MG63 (cell line): ENCODE results near the gene LRPPRC. TPM values are rescaled to one million over a fixed set of nuclear protein-coding genes. Genes with fewer than 3 reads are reported as not detected.
A peak's percentile ranks its signal among the peaks of the same experiment; 100 is the strongest.

Experiments used
- DNase-seq: peaks from one replicate; pipeline ENCODE4 v3.0.0-alpha.2; 2020
- H3K27me3 ChIP-seq: fragments of 250-450 bp; sonication (Bioruptor Pico); 2 replicates; pipeline ENCODE4 v1.5.1; 2020; ENCODE audit warnings: mild to moderate bottlenecking, moderate library complexity
- H3K36me3 ChIP-seq: fragments of 250-450 bp; sonication (Bioruptor Pico); 2 replicates; pipeline ENCODE4 v1.5.1; 2020; ENCODE audit warnings: mild to moderate bottlenecking, moderate library complexity
- H3K4me3 ChIP-seq: fragments of 250-450 bp; sonication (Bioruptor Pico); 2 replicates; pipeline ENCODE4 v1.5.1; 2020; ENCODE audit warnings: mild to moderate bottlenecking, moderate library complexity
- H3K9me3 ChIP-seq: fragments of 250-450 bp; sonication (Bioruptor Pico); 2 replicates; pipeline ENCODE4 v1.5.1; 2020; ENCODE audit warnings: mild to moderate bottlenecking, moderate library complexity
- total RNA-seq: library from RNA; depleted of rRNA; stranded (reverse); fragments of >200 nt; shearing (Covaris generic); gene quantifications from 2 replicates; pipeline ENCODE4 v1.2.3, GENCODE V29; 2014; ENCODE audit warnings: low replicate concordance

The LRPPRC gene
- total RNA-seq, 1 experiment from 2014 or later: 105 TPM

- Histone ChIP-seq H3K36me3 (peaks cover 87% of the 10 kb centered on the region), H3K4me3 (no peak overlapping the region), H3K9me3 (no peaks in the 10 kb centered on the region), H3K27me3 (no peaks in the 10 kb centered on the region)
- no peak for DNase-seq
Measured at GRCh38 chr2:43896906-43897305, 98.9 kb downstream of the LRPPRC start.

GRCh38 chr2:43894743-43895142 lies 101.0 kb downstream of the LRPPRC start:
- H3K27me3 ChIP-seq: no peaks in the 10 kb centered on the region
- DNase-seq: no peak
- H3K4me3 ChIP-seq: no peak overlapping the region
- peaks cover 91% of the 10 kb centered on the region for H3K36me3 ChIP-seq
- no peaks in the 10 kb centered on the region for H3K9me3 ChIP-seq

GRCh38 chr2:43890855-43891254 lies 104.9 kb downstream of the LRPPRC start:
- Histone ChIP-seq H3K4me3 (no peak overlapping the region), H3K27me3 (no peaks in the 10 kb centered on the region), H3K36me3 (peaks cover 86% of the 10 kb centered on the region), H3K9me3 (no peaks in the 10 kb centered on the region)
- DNase-seq: no peak

GRCh38 chr2:43889416-43889815 lies 106.4 kb downstream of the LRPPRC start:
- peaks cover 80% of the 10 kb centered on the region for H3K36me3 ChIP-seq

GRCh38 chr2:43887176-43887575 lies 108.6 kb downstream of the LRPPRC start:
- no peaks in the 10 kb centered on the region for H3K27me3 ChIP-seq
- H3K36me3 ChIP-seq: peaks cover 59% of the 10 kb centered on the region
- H3K4me3 ChIP-seq: no peak overlapping the region
- H3K9me3 ChIP-seq: no peaks in the 10 kb centered on the region
- DNase-seq: no peak

More at GRCh38 chr2:43889416-43889815, 106.4 kb downstream of the LRPPRC start:
- no peak for DNase-seq
- Histone ChIP-seq H3K27me3 (no peaks in the 10 kb centered on the region), H3K4me3 (no peak overlapping the region), H3K9me3 (no peaks in the 10 kb centered on the region)

GRCh38 chr2:43885132-43885632 lies 110.6 kb downstream of the LRPPRC start:
- peaks cover 39% of the 10 kb centered on the region for H3K36me3 ChIP-seq
- DNase-seq: no peak
- H3K9me3 ChIP-seq: no peaks in the 10 kb centered on the region
- H3K27me3 ChIP-seq: no peaks in the 10 kb centered on the region
- H3K4me3 ChIP-seq: no peak overlapping the region

- Histone ChIP-seq H3K4me3 (no peak overlapping the region), H3K9me3 (no peaks in the 10 kb centered on the region), H3K27me3 (no peaks in the 10 kb centered on the region), H3K36me3 (peaks cover 36% of the 10 kb centered on the region)
- DNase-seq: no peak
Measured at GRCh38 chr2:43884689-43885088, 111.1 kb downstream of the LRPPRC start.

- DNase-seq: no peak
- Histone ChIP-seq H3K9me3 (no peaks in the 10 kb centered on the region), H3K27me3 (no peaks in the 10 kb centered on the region), H3K36me3 (peaks cover 16% of the 10 kb centered on the region), H3K4me3 (no peak overlapping the region)
Measured at GRCh38 chr2:43882312-43882711, 113.5 kb downstream of the LRPPRC start.

- Histone ChIP-seq H3K36me3 (peaks cover 7% of the 10 kb centered on the region), H3K9me3 (no peaks in the 10 kb centered on the region), H3K27me3 (no peaks in the 10 kb centered on the region), H3K4me3 (no peak overlapping the region)
- DNase-seq: no peak
Measured at GRCh38 chr2:43880952-43881351, 114.8 kb downstream of the LRPPRC start.

GRCh38 chr2:43880471-43880870 lies 115.3 kb downstream of the LRPPRC start:
- peaks cover 3% of the 10 kb centered on the region; the same call in 1 of the 2 replicates for H3K36me3 ChIP-seq
- H3K27me3 ChIP-seq: no peaks in the 10 kb centered on the region
- DNase-seq: no peak
- no peak overlapping the region for H3K4me3 ChIP-seq
- H3K9me3 ChIP-seq: no peaks in the 10 kb centered on the region

GRCh38 chr2:43879261-43879660 lies 116.5 kb downstream of the LRPPRC start:
- Histone ChIP-seq H3K9me3 (no peaks in the 10 kb centered on the region), H3K27me3 (no peaks in the 10 kb centered on the region), H3K36me3 (no peaks in the 10 kb centered on the region), H3K4me3 (no peak overlapping the region)
- DNase-seq: peak; percentile 53

GRCh38 chr2:43877782-43878464 lies 117.9 kb downstream of the LRPPRC start:
- no peaks in the 10 kb centered on the region; the same call in 1 of the 2 replicates for H3K27me3 ChIP-seq
- peak; percentile 49 for DNase-seq
- no peak overlapping the region for H3K4me3 ChIP-seq
- no peaks in the 10 kb centered on the region for H3K36me3 ChIP-seq
- no peaks in the 10 kb centered on the region for H3K9me3 ChIP-seq

- peaks cover 8% of the 10 kb centered on the region; the same call in 1 of the 2 replicates for H3K27me3 ChIP-seq
- H3K4me3 ChIP-seq: no peak overlapping the region
- no peaks in the 10 kb centered on the region for H3K9me3 ChIP-seq
- H3K36me3 ChIP-seq: no peaks in the 10 kb centered on the region
- DNase-seq: no peak
Measured at GRCh38 chr2:43874776-43875451, 120.9 kb downstream of the LRPPRC start.

GRCh38 chr2:43872151-43872550 lies 123.6 kb downstream of the LRPPRC start:
- Histone ChIP-seq H3K27me3 (peaks cover 28% of the 10 kb centered on the region), H3K9me3 (no peaks in the 10 kb centered on the region), H3K4me3 (no peak overlapping the region), H3K36me3 (no peaks in the 10 kb centered on the region)
- DNase-seq: no peak

- H3K9me3 ChIP-seq: no peaks in the 10 kb centered on the region
- no peak for DNase-seq
- H3K36me3 ChIP-seq: no peaks in the 10 kb centered on the region
- H3K4me3 ChIP-seq: no peak overlapping the region
- H3K27me3 ChIP-seq: peaks cover 46% of the 10 kb centered on the region
Measured at GRCh38 chr2:43855292-43855691, 140.5 kb downstream of the LRPPRC start.

GRCh38 chr2:43854671-43855070 lies 141.1 kb downstream of the LRPPRC start:
- peaks cover 40% of the 10 kb centered on the region for H3K27me3 ChIP-seq
- no peak overlapping the region for H3K4me3 ChIP-seq
- H3K36me3 ChIP-seq: no peaks in the 10 kb centered on the region
- DNase-seq: no peak
- no peaks in the 10 kb centered on the region for H3K9me3 ChIP-seq

GRCh38 chr2:43853141-43854081 lies 142.4 kb downstream of the LRPPRC start:
- H3K4me3 ChIP-seq: no peak overlapping the region
- no peaks in the 10 kb centered on the region for H3K36me3 ChIP-seq
- H3K27me3 ChIP-seq: peaks cover 28% of the 10 kb centered on the region
- H3K9me3 ChIP-seq: no peaks in the 10 kb centered on the region
- no peak for DNase-seq
